Parathyroid adenoma (tissue), 2 donors: ENCODE measurements around the gene PDE4A.

ENCODE experiments used
- H2AFZ ChIP-seq: fragments of 300-600 bp; sonication (generic); one replicate; pipeline ENCODE4 v1.7.0; 2017; ENCODE audit warnings: antibody characterized with exemption, mild to moderate bottlenecking
- H3K27ac ChIP-seq: fragments of 300-600 bp; sonication (generic); one replicate; pipeline ENCODE4 v1.7.0; 2017
- H3K27me3 ChIP-seq: fragments of 300-600 bp; sonication (generic); one replicate; pipeline ENCODE4 v1.7.0; 2017; ENCODE audit warnings: low read length; ENCODE audit not compliant: control insufficient read depth, insufficient read depth
- H3K36me3 ChIP-seq: fragments of 300-600 bp; sonication (generic); one replicate; pipeline ENCODE4 v1.7.0; 2017; ENCODE audit warnings: low read length; ENCODE audit not compliant: control insufficient read depth, insufficient read depth
- H3K4me1 ChIP-seq: fragments of 300-600 bp; sonication (generic); one replicate; pipeline ENCODE4 v1.7.0; 2017; ENCODE audit warnings: control low read depth
- H3K4me2 ChIP-seq: fragments of 300-600 bp; sonication (generic); one replicate; pipeline ENCODE4 v1.7.0; 2017; ENCODE audit warnings: low read length
- H3K4me3 ChIP-seq: fragments of 300-600 bp; sonication (generic); one replicate; pipeline ENCODE4 v1.7.0; 2017; ENCODE audit warnings: low read depth, low read length
- H3K79me2 ChIP-seq: fragments of 300-600 bp; sonication (generic); one replicate; pipeline ENCODE4 v1.7.0; 2017; ENCODE audit warnings: control low read depth
- H3K9ac ChIP-seq: fragments of 300-600 bp; sonication (generic); one replicate; pipeline ENCODE4 v1.7.0; 2017; ENCODE audit warnings: mild to moderate bottlenecking
- H3K9me3 ChIP-seq: fragments of 300-600 bp; sonication (generic); one replicate; pipeline ENCODE4 v1.7.0; 2017; ENCODE audit warnings: low read length; ENCODE audit not compliant: control insufficient read depth
- TF ChIP-seq, protein P1 (sequence below): fragments of 300-600 bp; sonication (generic); IDR thresholded peaks from one replicate; pipeline ENCODE4 v1.7.0; 2017; ENCODE audit warnings: antibody characterized with exemption, mild to moderate bottlenecking
- donor health status: primary hyperparathyroidism.

The PDE4A gene

DNA sequence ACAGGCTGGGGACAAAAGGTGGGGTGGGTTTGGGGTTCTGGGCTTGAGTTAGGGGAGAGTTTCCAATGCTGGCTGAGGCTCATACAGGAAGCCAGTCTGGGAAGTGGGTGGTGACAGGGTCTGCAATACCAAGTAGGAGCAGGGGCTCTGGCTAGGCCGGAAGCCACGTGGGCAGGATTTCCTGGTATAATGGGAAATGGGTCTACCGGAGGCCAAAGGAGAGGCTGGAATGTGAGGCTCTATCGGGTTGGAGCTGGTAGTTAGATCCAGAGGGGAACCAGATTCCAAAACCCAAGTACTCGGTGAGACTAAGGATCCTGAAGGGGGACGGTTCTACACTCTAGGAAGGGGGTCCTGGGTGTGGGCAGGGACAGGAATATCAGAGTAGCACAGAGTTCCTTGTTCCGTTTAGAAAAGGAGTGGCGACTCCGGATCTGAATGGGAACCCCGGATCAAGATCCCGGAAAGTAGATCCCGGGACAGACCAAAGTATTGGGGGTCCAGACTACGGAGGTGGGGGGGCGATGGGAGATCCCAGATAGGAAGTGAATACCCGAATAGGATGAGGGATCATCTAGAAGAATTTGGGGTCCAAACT, 17.8 kb upstream of the PDE4A start:
- H3K9me3 ChIP-seq = no peaks in the 10 kb centered on the region
- peak overlapping the region; percentile 99 for H3K4me3 ChIP-seq
- no peaks in the 10 kb centered on the region for H3K27me3 ChIP-seq
- H3K36me3 ChIP-seq = no peaks in the 10 kb centered on the region
- peak overlapping the region; percentile 65 for H3K27ac ChIP-seq
- peak overlapping the region; percentile 78 for H3K9ac ChIP-seq
- peaks cover 19% of the 10 kb centered on the region for H3K79me2 ChIP-seq
- TF ChIP-seq, protein P1, sequence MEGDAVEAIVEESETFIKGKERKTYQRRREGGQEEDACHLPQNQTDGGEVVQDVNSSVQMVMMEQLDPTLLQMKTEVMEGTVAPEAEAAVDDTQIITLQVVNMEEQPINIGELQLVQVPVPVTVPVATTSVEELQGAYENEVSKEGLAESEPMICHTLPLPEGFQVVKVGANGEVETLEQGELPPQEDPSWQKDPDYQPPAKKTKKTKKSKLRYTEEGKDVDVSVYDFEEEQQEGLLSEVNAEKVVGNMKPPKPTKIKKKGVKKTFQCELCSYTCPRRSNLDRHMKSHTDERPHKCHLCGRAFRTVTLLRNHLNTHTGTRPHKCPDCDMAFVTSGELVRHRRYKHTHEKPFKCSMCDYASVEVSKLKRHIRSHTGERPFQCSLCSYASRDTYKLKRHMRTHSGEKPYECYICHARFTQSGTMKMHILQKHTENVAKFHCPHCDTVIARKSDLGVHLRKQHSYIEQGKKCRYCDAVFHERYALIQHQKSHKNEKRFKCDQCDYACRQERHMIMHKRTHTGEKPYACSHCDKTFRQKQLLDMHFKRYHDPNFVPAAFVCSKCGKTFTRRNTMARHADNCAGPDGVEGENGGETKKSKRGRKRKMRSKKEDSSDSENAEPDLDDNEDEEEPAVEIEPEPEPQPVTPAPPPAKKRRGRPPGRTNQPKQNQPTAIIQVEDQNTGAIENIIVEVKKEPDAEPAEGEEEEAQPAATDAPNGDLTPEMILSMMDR = no peak
- H2AFZ ChIP-seq = peak overlapping the region; percentile 93
- peak overlapping the region; percentile 100 for H3K4me2 ChIP-seq
- H3K4me1 ChIP-seq = peaks cover 5% of the 10 kb centered on the region

DNA sequence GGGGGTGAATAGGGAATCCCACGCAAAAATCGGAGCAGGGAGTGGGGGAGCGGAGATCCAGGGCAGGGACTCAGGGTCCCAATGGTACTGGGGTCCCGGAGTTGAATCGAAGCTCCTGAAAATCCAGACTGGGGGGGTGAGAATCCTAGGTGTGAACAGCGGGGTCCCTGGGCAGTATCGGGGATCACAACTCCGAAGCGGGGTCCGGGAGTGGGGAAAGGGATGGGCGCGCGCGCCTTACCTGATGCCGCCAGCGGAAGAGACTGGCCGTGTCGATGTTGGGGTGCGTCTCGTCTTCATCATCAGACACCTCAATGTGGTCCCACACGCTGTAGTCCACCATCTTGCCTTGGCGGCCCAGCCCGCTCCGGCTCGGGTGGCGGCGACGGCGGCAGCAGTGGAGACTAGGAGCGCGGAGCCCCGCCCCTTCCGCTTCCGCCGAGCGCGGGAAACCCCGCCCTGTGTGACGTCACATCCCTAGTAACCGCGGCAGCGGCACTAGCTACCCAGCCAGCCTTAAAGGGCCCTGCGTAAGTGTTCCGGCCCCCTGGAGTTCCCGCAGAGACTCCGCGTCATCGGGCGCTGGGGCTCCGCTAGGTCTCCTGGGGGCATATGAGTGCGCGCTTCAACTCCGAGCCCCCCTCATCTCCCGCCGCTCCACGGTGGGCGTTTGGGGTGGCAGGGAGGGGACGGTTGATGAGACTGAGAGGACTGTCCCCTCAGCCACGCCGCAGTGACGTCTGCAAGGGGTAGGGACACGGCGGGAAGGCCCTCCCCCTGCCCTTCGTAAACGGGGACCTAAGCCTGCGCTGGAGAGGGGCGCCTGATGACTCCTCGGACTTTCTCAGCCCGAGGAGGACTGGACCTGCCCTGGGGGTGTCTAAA, 17.0 kb upstream of the PDE4A start, which contains the start of gene CDC37:
TSS of gene CDC37 (minus strand) at position 406 of the 885 bp plus-strand sequence. CDS start at position 343, 63 bp downstream.
- H3K9me3 ChIP-seq = no peaks in the 10 kb centered on the region
- H3K4me3 ChIP-seq = peak within 1 kb of the TSS; percentile 99
- H2AFZ ChIP-seq = peak within 1 kb of the TSS; percentile 93
- peaks cover 5% of the 10 kb centered on the region for H3K4me1 ChIP-seq
- peaks cover 16% of the 10 kb centered on the region for H3K79me2 ChIP-seq
- H3K4me2 ChIP-seq = peak within 1 kb of the TSS; percentile 100
- H3K27ac ChIP-seq = peak within 1 kb of the TSS; percentile 65
- TF ChIP-seq, protein P1 = no peak
- H3K9ac ChIP-seq = peak within 1 kb of the TSS; percentile 78
- no peaks in the 10 kb centered on the region for H3K27me3 ChIP-seq
- H3K36me3 ChIP-seq = no peaks in the 10 kb centered on the region

DNA sequence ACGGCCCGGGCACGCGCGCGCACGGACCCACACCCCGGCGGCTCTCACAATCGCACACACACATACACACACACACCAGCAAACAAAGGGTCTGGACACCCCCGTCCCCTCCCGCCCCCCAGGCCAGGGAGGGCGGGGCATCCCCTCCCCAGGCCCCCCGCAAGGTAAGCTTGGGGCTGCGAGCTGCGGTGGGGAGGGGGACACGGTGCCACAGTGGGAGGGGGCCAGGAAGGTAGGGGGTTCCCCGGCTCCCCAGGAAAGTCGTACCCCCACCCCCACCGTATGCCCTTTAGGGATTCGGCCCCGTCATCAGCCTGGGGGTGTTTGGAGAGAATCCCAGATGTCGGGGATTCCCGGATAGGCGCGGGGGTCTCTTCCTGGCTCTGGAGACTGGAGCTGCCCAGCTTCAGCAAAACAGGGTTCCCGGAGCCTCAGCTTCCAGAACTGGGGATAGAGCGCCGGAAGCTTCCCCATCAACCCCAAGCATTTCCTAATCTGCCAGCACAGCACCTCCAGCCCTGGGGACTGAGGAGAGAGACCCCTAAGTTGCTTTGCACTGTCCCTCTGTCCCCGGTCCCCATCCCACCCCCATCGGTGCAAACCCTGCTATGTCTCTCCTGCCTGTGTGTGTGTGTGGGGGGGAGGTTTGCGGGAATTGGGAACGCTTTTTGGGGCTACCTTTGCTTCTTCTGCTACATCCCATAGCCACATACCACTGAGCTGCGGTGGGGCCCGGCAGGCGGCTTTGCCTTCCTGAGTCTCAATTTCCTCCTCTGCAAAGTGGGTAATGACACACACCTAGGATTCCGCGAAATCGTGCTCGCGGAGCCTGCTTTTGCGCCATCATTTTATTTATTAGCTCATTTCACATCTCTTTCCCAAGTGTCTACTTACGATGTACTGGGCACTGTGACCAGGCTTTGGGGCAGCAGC, 15.2 kb upstream of the PDE4A start:
- no peaks in the 10 kb centered on the region for H3K27me3 ChIP-seq
- peak overlapping the region; percentile 100 for H3K4me2 ChIP-seq
- peaks cover 5% of the 10 kb centered on the region for H3K4me1 ChIP-seq
- peak overlapping the region; percentile 93 for H2AFZ ChIP-seq
- no peaks in the 10 kb centered on the region for H3K9me3 ChIP-seq
- H3K79me2 ChIP-seq = peaks cover 14% of the 10 kb centered on the region
- no peak overlapping the region for H3K9ac ChIP-seq
- peak overlapping the region; percentile 99 for H3K4me3 ChIP-seq
- TF ChIP-seq, protein P1 = no peak
- H3K27ac ChIP-seq = no peak overlapping the region
- H3K36me3 ChIP-seq = no peaks in the 10 kb centered on the region

DNA sequence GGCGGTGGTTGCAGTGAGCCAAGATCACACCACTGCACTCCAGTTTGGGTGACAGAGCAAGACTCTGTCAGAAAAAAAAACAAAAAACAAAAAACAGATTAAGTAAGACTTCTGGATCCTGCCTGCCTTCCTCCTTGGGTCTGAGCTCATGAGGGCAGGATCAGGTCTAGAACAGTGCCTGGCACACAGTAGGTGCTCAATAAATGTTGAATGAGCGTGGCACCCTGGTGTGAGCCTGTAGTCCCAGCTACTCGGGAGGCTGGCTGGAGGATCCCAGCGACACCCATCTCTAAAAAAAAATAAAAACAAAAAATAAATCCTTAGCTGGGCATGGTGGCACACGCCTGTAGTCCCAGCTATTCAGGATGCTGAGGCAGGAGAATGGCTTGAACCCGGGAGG, 14.1 kb upstream of the PDE4A start:
- Histone ChIP-seq H3K4me3 (no peak overlapping the region), H3K36me3 (no peaks in the 10 kb centered on the region), H3K27me3 (no peaks in the 10 kb centered on the region), H2AFZ (no peak overlapping the region), H3K79me2 (peaks cover 14% of the 10 kb centered on the region), H3K9ac (no peak overlapping the region), H3K9me3 (no peaks in the 10 kb centered on the region), H3K27ac (no peak overlapping the region), H3K4me1 (peaks cover 5% of the 10 kb centered on the region), H3K4me2 (no peak overlapping the region)
- TF ChIP-seq, protein P1 = no peak
